ENCODE results near the gene MID1.

Gene MID1

DNA sequence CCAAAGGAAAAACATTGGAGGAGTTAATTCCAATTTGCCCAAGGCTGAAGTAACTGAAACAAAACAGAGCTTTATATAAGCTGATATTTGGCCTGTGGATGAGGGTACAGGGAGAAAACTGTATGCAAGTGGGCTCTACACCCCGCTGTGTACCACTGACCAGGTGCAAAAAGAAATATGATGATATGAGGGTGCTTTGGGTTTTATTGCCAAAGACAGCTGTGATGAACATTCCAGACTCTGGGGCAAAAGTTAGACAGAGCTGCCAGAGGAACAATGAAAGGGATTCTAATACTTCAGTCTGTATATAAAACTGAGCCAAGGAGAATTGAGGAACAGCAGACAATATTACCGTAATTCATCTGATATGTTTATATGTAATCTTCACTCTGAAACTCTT is 117.4 kb downstream of the MID1 start:
- in situ Hi-C loops (cut with HindIII; ENCODE audit: low sequenced_read_pairs) = no loop called here
- no peak for DNase-seq (ENCODE audit: low read depth, low spot score)
- no peak for TF ChIP-seq CTCF (IDR thresholded peaks at IDR 0.05; ENCODE audit: low read depth, low read length)
- no peak overlapping the region for H3K4me3 ChIP-seq (ENCODE audit: low read depth, low read length)

DNA sequence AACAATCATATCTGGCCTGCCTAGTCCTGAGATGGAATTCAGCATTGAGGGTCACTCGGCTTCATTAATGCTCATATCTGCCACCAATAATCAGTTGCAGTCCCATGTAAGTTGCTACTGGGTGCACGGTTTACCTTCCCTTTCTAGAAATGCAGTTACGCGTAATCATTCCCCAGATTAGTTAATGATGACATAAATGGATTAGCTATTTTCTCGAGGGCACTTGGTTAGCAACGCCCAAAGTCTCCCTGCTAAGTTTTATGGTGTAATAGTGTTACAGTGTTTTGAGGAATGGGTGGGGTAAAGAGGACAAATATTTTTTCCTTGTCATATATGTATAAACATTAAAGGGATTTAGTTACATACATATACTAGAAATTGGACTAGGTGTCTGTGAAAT is 118.8 kb downstream of the MID1 start:
- in situ Hi-C loops (cut with HindIII; ENCODE audit: low sequenced_read_pairs) = no loop called here
- no peak for TF ChIP-seq CTCF (IDR thresholded peaks at IDR 0.05; ENCODE audit: low read depth, low read length)
- no peak for DNase-seq (ENCODE audit: low read depth, low spot score)
- no peak overlapping the region for H3K4me3 ChIP-seq (ENCODE audit: low read depth, low read length)

DNA sequence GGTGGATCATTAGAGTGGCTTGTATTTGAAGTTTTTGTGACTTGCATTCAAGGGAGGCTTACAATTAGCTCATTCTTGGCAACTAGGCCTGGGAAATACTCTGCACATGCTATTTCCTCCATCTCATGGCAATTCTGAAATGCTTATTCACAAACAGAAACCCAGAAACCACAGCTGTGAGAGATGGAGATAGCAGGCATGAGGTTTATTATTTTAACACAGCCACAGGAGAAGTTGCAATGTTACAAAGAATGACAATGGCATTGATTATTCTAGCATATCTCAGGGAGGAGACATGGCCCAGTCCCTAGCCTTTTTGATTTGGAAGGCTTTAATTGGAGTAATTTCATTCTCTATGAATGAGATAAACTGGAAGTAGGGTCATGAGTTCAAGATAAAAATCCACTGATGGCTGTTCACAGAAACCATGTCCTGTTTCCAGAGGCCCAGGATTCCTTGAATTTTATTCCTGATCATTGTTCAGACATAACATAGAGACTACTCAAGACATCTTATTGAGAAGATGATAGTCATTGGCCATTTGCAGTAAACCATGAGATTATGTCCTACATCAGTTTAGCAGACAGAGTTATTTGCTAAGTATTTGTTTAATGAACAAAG is 123.9 kb downstream of the MID1 start:
- no peak overlapping the region for H3K4me3 ChIP-seq (ENCODE audit: low read depth, low read length)
- in situ Hi-C loops (cut with HindIII; ENCODE audit: low sequenced_read_pairs) = no loop called here
- DNase-seq (ENCODE audit: low read depth, low spot score) = peak; percentile 90
- TF ChIP-seq CTCF (IDR thresholded peaks at IDR 0.05; ENCODE audit: low read depth, low read length) = no peak

- in situ Hi-C loops (cut with HindIII; ENCODE audit: low sequenced_read_pairs) = no loop called here
- TF ChIP-seq CTCF (IDR thresholded peaks at IDR 0.05; ENCODE audit: low read depth, low read length) = no peak
- DNase-seq (ENCODE audit: low read depth, low spot score) = no peak
- H3K4me3 ChIP-seq (ENCODE audit: low read depth, low read length) = no peak overlapping the region
Measured at GRCh38 chrX:10495677-10496076, 124.7 kb downstream of the MID1 start.

GRCh38 chrX:10492250-10492649 is 128.1 kb downstream of the MID1 start:
- in situ Hi-C loops (cut with HindIII; ENCODE audit: low sequenced_read_pairs) = no loop called here
- no peak for TF ChIP-seq CTCF (IDR thresholded peaks at IDR 0.05; ENCODE audit: low read depth, low read length)
- DNase-seq (ENCODE audit: low read depth, low spot score) = no peak

GRCh38 chrX:10486373-10486772 is 134.0 kb downstream of the MID1 start:
- no peak for TF ChIP-seq CTCF (IDR thresholded peaks at IDR 0.05; ENCODE audit: low read depth, low read length)
- in situ Hi-C loops (cut with HindIII; ENCODE audit: low sequenced_read_pairs) = no loop called here
- no peak overlapping the region for H3K4me3 ChIP-seq (ENCODE audit: low read depth, low read length)
- DNase-seq (ENCODE audit: low read depth, low spot score) = peak; percentile 65

More at GRCh38 chrX:10492250-10492649, 128.1 kb downstream of the MID1 start:
- H3K4me3 ChIP-seq (ENCODE audit: low read depth, low read length) = no peak overlapping the region
